GM10266 (cell line): ENCODE measurements around the gene TEDC2.

ENCODE experiments used
- DNase-seq: peaks from one replicate; pipeline ENCODE4 v3.0.0; 2012; ENCODE audit errors: extremely low spot score
- TF ChIP-seq, protein P1 (sequence below): IDR thresholded peaks from 2 replicates; pipeline ENCODE4 v1.5.1; 2012; ENCODE audit warnings: mild to moderate bottlenecking, low read depth; ENCODE audit not compliant: control insufficient read depth, insufficient read depth; ENCODE audit errors: missing control alignments

The TEDC2 gene

DNA sequence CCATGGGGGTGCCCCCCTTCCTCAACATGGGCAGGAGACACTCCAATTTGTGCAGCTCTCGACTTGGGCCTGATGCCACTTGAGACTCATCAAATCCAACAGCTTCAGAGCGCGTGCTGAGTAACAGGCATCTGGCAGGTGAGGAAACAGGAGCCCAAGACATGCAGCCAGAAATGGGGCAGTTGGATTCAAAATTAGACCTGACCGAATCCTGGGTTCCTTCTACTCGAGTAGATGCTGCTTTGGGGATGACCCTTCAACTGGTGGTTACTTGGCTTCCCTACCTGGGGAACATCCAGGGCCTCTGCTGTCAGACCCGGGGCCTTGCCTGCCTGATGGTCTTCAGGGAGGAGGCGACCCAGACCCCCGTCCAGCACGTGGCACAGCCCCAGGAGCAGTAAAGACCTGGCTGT is 10.7 kb downstream of the TEDC2 start:
- TF ChIP-seq, protein P1, sequence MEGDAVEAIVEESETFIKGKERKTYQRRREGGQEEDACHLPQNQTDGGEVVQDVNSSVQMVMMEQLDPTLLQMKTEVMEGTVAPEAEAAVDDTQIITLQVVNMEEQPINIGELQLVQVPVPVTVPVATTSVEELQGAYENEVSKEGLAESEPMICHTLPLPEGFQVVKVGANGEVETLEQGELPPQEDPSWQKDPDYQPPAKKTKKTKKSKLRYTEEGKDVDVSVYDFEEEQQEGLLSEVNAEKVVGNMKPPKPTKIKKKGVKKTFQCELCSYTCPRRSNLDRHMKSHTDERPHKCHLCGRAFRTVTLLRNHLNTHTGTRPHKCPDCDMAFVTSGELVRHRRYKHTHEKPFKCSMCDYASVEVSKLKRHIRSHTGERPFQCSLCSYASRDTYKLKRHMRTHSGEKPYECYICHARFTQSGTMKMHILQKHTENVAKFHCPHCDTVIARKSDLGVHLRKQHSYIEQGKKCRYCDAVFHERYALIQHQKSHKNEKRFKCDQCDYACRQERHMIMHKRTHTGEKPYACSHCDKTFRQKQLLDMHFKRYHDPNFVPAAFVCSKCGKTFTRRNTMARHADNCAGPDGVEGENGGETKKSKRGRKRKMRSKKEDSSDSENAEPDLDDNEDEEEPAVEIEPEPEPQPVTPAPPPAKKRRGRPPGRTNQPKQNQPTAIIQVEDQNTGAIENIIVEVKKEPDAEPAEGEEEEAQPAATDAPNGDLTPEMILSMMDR: no peak

GRCh38 chr16:2471016-2471652 is 11.2 kb downstream of the TEDC2 start, which contains the start of gene NTN3:
TSS of gene NTN3 (plus strand) at chr16:2471297. CDS start at chr16:2471702, 405 bp downstream.
- TF ChIP-seq, protein P1: no peak

More for the DNA sequence above, 10.7 kb downstream of the TEDC2 start:
- peak; percentile 51 for DNase-seq

DNA sequence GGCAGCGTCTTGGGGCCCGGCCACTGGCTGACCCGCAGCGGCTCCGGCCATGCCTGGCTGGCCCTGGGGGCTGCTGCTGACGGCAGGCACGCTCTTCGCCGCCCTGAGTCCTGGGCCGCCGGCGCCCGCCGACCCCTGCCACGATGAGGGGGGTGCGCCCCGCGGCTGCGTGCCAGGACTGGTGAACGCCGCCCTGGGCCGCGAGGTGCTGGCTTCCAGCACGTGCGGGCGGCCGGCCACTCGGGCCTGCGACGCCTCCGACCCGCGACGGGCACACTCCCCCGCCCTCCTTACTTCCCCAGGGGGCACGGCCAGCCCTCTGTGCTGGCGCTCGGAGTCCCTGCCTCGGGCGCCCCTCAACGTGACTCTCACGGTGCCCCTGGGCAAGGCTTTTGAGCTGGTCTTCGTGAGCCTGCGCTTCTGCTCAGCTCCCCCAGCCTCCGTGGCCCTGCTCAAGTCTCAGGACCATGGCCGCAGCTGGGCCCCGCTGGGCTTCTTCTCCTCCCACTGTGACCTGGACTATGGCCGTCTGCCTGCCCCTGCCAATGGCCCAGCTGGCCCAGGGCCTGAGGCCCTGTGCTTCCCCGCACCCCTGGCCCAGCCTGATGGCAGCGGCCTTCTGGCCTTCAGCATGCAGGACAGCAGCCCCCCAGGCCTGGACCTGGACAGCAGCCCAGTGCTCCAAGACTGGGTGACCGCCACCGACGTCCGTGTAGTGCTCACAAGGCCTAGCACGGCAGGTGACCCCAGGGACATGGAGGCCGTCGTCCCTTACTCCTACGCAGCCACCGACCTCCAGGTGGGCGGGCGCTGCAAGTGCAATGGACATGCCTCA is 12.0 kb downstream of the TEDC2 start:
- TF ChIP-seq, protein P1: no peak
- no peak for DNase-seq

More at GRCh38 chr16:2471016-2471652, 11.2 kb downstream of the TEDC2 start, which contains the start of gene NTN3:
- peak; percentile 77 for DNase-seq

DNA sequence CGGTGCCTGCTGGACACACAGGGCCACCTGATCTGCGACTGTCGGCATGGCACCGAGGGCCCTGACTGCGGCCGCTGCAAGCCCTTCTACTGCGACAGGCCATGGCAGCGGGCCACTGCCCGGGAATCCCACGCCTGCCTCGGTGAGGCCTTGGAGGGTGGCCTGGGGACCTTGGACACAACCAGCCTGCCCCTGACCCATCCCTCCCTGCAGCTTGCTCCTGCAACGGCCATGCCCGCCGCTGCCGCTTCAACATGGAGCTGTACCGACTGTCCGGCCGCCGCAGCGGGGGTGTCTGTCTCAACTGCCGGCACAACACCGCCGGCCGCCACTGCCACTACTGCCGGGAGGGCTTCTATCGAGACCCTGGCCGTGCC is 12.6 kb downstream of the TEDC2 start:
- TF ChIP-seq, protein P1: no peak
- DNase-seq: no peak

GRCh38 chr16:2472885-2473445 is 13.1 kb downstream of the TEDC2 start:
- TF ChIP-seq, protein P1: no peak
- DNase-seq: no peak

DNA sequence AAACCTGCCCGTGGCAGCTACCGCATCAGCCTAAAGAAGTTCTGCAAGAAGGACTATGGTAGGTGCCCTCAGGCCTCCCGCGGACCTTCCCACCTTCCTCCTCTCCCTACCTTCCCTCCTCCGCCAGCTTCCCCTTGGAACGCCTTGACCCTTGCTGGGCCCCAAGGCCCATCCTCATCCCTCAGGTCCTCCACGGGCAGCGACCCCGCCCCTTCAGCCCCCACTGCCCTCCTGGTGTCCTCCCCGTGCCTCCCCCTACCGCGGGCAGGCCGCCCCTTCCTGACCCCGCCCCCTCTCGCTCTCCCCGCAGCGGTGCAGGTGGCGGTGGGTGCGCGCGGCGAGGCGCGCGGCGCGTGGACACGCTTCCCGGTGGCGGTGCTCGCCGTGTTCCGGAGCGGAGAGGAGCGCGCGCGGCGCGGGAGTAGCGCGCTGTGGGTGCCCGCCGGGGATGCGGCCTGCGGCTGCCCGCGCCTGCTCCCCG is 13.6 kb downstream of the TEDC2 start:
- TF ChIP-seq, protein P1: no peak
- DNase-seq: peak; percentile 56
